Karpas-422 (cell line): ENCODE results near the gene LIPH. TPM values are rescaled to one million over a fixed set of nuclear protein-coding genes. Genes with fewer than 3 reads are reported as not detected.
A peak's percentile ranks its signal among the peaks of the same experiment; 100 is the strongest.
"Not testable (repeated sequence)": the region's sequence is repeated elsewhere in the genome, so short reads cannot be mapped to it uniquely, and the experiment has no call there.

ENCODE experiments used
- DNase-seq: peaks from one replicate; pipeline ENCODE4 v3.0.0-alpha.2; 2015
- H2AFZ ChIP-seq: fragments of 200-600 bp; sonication (generic); 2 replicates; pipeline ENCODE4 v1.6.1; 2014; ENCODE audit warnings: antibody characterized with exemption, low read length, mixed read lengths
- H3K27ac ChIP-seq: fragments of 200-600 bp; sonication (generic); 2 replicates; pipeline ENCODE4 v1.5.1; 2014; ENCODE audit warnings: mild to moderate bottlenecking, low read length, moderate library complexity
- H3K27me3 ChIP-seq: fragments of 200-600 bp; sonication (generic); 2 replicates; pipeline ENCODE4 v1.6.1; 2014; ENCODE audit warnings: low read length, mixed read lengths
- H3K36me3 ChIP-seq: fragments of 200-600 bp; sonication (generic); 2 replicates; pipeline ENCODE4 v1.6.1; 2014; ENCODE audit warnings: low read length, mixed read lengths; ENCODE audit not compliant: insufficient read depth
- H3K4me1 ChIP-seq: fragments of 200-600 bp; sonication (generic); 2 replicates; pipeline ENCODE4 v1.6.1; 2014; ENCODE audit warnings: mild to moderate bottlenecking, low read length, mixed read lengths
- H3K4me2 ChIP-seq: fragments of 200-600 bp; sonication (generic); 2 replicates; pipeline ENCODE4 v1.6.1; 2014; ENCODE audit warnings: low read length, low read depth, mild to moderate bottlenecking; ENCODE audit not compliant: poor library complexity, severe bottlenecking
- H3K4me3 ChIP-seq: fragments of 200-600 bp; sonication (generic); 2 replicates; pipeline ENCODE4 v1.5.1; 2014; ENCODE audit warnings: mild to moderate bottlenecking, antibody characterized with exemption, low read length, mixed read lengths
- H3K79me2 ChIP-seq: fragments of 200-600 bp; sonication (generic); 2 replicates; pipeline ENCODE4 v1.6.1; 2014; ENCODE audit warnings: mild to moderate bottlenecking, low read length, mixed read lengths
- H3K9ac ChIP-seq: fragments of 200-600 bp; sonication (generic); 2 replicates; pipeline ENCODE4 v1.6.0; 2014; ENCODE audit warnings: low read length
- H3K9me2 ChIP-seq: fragments of 200-600 bp; sonication (generic), shearing (Covaris generic); replicated peaks from 2 replicates; pipeline ENCODE4 v1.6.0; 2014; ENCODE audit warnings: mild to moderate bottlenecking, low read length, moderate library complexity; ENCODE audit not compliant: insufficient read depth
- H3K9me3 ChIP-seq: fragments of 300-700, 200-600 bp; sonication (generic); 2 replicates; pipeline ENCODE4 v1.6.1; 2014; ENCODE audit warnings: low read length, mixed read lengths
- H4K20me1 ChIP-seq: fragments of 200-600 bp; sonication (generic); 2 replicates; pipeline ENCODE4 v1.6.1; 2014; ENCODE audit warnings: mild to moderate bottlenecking, antibody characterized with exemption, low read length, low read depth; ENCODE audit not compliant: insufficient read depth
- total RNA-seq: library from RNA; depleted of rRNA; stranded (reverse); fragments of >200 nt; shearing (Covaris generic); gene quantifications from 2 replicates; pipeline ENCODE4 v1.2.3, GENCODE V29; 2014; ENCODE audit warnings: low replicate concordance

LIPH gene
- total RNA-seq, 1 experiment from 2014 or later, result not detected

- H3K9me3 ChIP-seq, result no peaks in the 10 kb centered on the region
- no peak for DNase-seq
- no peak overlapping the region for H3K4me2 ChIP-seq
- no peak overlapping the region for H3K9ac ChIP-seq
- H3K36me3 ChIP-seq, result no peaks in the 10 kb centered on the region
- peaks cover 6% of the 10 kb centered on the region; the same call in 1 of the 2 replicates for H4K20me1 ChIP-seq
- H3K4me1 ChIP-seq, result peaks cover 16% of the 10 kb centered on the region
- H2AFZ ChIP-seq, result no peak overlapping the region
- no peak overlapping the region for H3K4me3 ChIP-seq
- H3K27me3 ChIP-seq, result no peaks in the 10 kb centered on the region
- H3K9me2 ChIP-seq, result no peaks in the 10 kb centered on the region
- H3K27ac ChIP-seq, result no peak overlapping the region
- H3K79me2 ChIP-seq, result peaks cover 12% of the 10 kb centered on the region
Observed at GRCh38 chr3:185582871-185583270, 30.5 kb upstream of the LIPH start.

- H3K9ac ChIP-seq, result no peak overlapping the region
- peaks cover 15% of the 10 kb centered on the region for H3K4me1 ChIP-seq
- H3K79me2 ChIP-seq, result peaks cover 11% of the 10 kb centered on the region
- no peaks in the 10 kb centered on the region for H3K9me2 ChIP-seq
- H3K36me3 ChIP-seq, result no peaks in the 10 kb centered on the region
- H3K4me3 ChIP-seq, result no peak overlapping the region
- H3K27ac ChIP-seq, result no peak overlapping the region
- no peak overlapping the region for H2AFZ ChIP-seq
- peaks cover 6% of the 10 kb centered on the region; the same call in 1 of the 2 replicates for H4K20me1 ChIP-seq
- no peaks in the 10 kb centered on the region for H3K27me3 ChIP-seq
- H3K9me3 ChIP-seq, result no peaks in the 10 kb centered on the region
- H3K4me2 ChIP-seq, result no peak overlapping the region
- DNase-seq, result no peak
Observed at GRCh38 chr3:185582236-185582635, 29.8 kb upstream of the LIPH start.

- H4K20me1 ChIP-seq, H2AFZ ChIP-seq, H3K9me2 ChIP-seq, H3K4me2 ChIP-seq, H3K4me1 ChIP-seq, H3K79me2 ChIP-seq, H3K4me3 ChIP-seq, H3K36me3 ChIP-seq, H3K9ac ChIP-seq, H3K27me3 ChIP-seq, H3K9me3 ChIP-seq, H3K27ac ChIP-seq: not testable (repeated sequence)
- DNase-seq, result peak; percentile 93
Observed at GRCh38 chr3:185575108-185575869, 22.9 kb upstream of the LIPH start.

- Histone ChIP-seq H3K9ac (no peak overlapping the region), H3K9me3 (peaks cover 10% of the 10 kb centered on the region), H4K20me1 (no peaks in the 10 kb centered on the region), H3K79me2 (no peaks in the 10 kb centered on the region), H3K36me3 (no peaks in the 10 kb centered on the region), H3K27ac (no peak overlapping the region), H3K27me3 (no peaks in the 10 kb centered on the region), H3K4me1 (no peaks in the 10 kb centered on the region), H2AFZ (no peak overlapping the region), H3K4me3 (no peak overlapping the region), H3K9me2 (no peaks in the 10 kb centered on the region), H3K4me2 (no peak overlapping the region)
- no peak for DNase-seq
Observed at GRCh38 chr3:185572183-185572582, 19.8 kb upstream of the LIPH start.

GRCh38 chr3:185561958-185562357 is 9.6 kb upstream of the LIPH start:
- Histone ChIP-seq H3K27ac (no peak overlapping the region), H3K27me3 (no peaks in the 10 kb centered on the region), H3K36me3 (no peaks in the 10 kb centered on the region), H3K79me2 (no peaks in the 10 kb centered on the region), H3K9me3 (no peaks in the 10 kb centered on the region), H4K20me1 (no peaks in the 10 kb centered on the region), H3K4me2 (no peak overlapping the region), H2AFZ (peak overlapping the region; percentile 12), H3K4me1 (peaks cover 15% of the 10 kb centered on the region), H3K9me2 (no peaks in the 10 kb centered on the region), H3K4me3 (no peak overlapping the region), H3K9ac (0 out of 2 replicates have a peak overlapping the region, but pooled peaks have one; percentile 12)
- no peak for DNase-seq

GRCh38 chr3:185561374-185561943 is 9.1 kb upstream of the LIPH start:
- no peak for DNase-seq
- peak overlapping the region; percentile 12 for H2AFZ ChIP-seq
- H3K4me1 ChIP-seq, result peaks cover 15% of the 10 kb centered on the region
- H3K27ac ChIP-seq, result no peak overlapping the region
- 0 out of 2 replicates have a peak overlapping the region, but pooled peaks have one; percentile 12 for H3K9ac ChIP-seq
- no peaks in the 10 kb centered on the region for H4K20me1 ChIP-seq
- no peaks in the 10 kb centered on the region for H3K9me2 ChIP-seq
- no peaks in the 10 kb centered on the region for H3K36me3 ChIP-seq
- no peak overlapping the region for H3K4me2 ChIP-seq
- H3K4me3 ChIP-seq, result no peak overlapping the region
- no peaks in the 10 kb centered on the region for H3K27me3 ChIP-seq
- H3K9me3 ChIP-seq, result no peaks in the 10 kb centered on the region
- H3K79me2 ChIP-seq, result no peaks in the 10 kb centered on the region

GRCh38 chr3:185560676-185561075 is 8.3 kb upstream of the LIPH start:
- Histone ChIP-seq H3K27me3 (no peaks in the 10 kb centered on the region), H3K4me3 (no peak overlapping the region), H3K9me2 (no peaks in the 10 kb centered on the region), H2AFZ (no peak overlapping the region), H3K9ac (no peak overlapping the region), H3K27ac (no peak overlapping the region), H3K9me3 (no peaks in the 10 kb centered on the region), H3K36me3 (no peaks in the 10 kb centered on the region), H3K79me2 (no peaks in the 10 kb centered on the region), H3K4me2 (no peak overlapping the region), H3K4me1 (peaks cover 15% of the 10 kb centered on the region), H4K20me1 (no peaks in the 10 kb centered on the region)
- DNase-seq, result no peak

- 0 out of 2 replicates have a peak overlapping the region, but pooled peaks have one; percentile 43 for H3K4me3 ChIP-seq
- no peaks in the 10 kb centered on the region for H4K20me1 ChIP-seq
- H2AFZ ChIP-seq, result no peak overlapping the region
- no peak for DNase-seq
- no peaks in the 10 kb centered on the region for H3K27me3 ChIP-seq
- no peak overlapping the region; the same call in 1 of the 2 replicates for H3K9ac ChIP-seq
- peaks cover 15% of the 10 kb centered on the region for H3K4me1 ChIP-seq
- H3K4me2 ChIP-seq, result peak overlapping the region; percentile 58
- H3K9me2 ChIP-seq, result no peaks in the 10 kb centered on the region
- no peaks in the 10 kb centered on the region for H3K36me3 ChIP-seq
- H3K79me2 ChIP-seq, result no peaks in the 10 kb centered on the region
- H3K9me3 ChIP-seq, result no peaks in the 10 kb centered on the region
- no peak overlapping the region for H3K27ac ChIP-seq
Observed at GRCh38 chr3:185559706-185560090, 7.3 kb upstream of the LIPH start.
